H1 (cell line): Measurements from ENCODE around the gene SPINK4. TPM values are rescaled to one million over a fixed set of nuclear protein-coding genes. Genes with fewer than 3 reads are reported as not detected.

Source experiments
- CTCF ChIA-PET: fragments of 300-600 bp; sonication (Branson Sonifier 250); formaldehyde crosslinking; loops from one replicate; lab custom pipeline; 2021; ENCODE audit not compliant: partially characterized antibody; lab: Charles Lee
- POLR2A ChIA-PET: fragments of 300-600 bp; sonication (Branson Sonifier 250); formaldehyde crosslinking; loops from one replicate; lab custom pipeline; 2021; ENCODE audit warnings: inconsistent platforms; ENCODE audit not compliant: partially characterized antibody; lab: Charles Lee
- DNase-seq, 2 experiments: peaks; one replicate each; pipeline versions ENCODE4 v3.0.0 to v3.0.0-alpha.2; 2010 to 2022; ENCODE audit warnings: low spot score in 2 of 2, low read depth in 1 of 2, mixed read lengths in 1 of 2
- FAIRE-seq: peaks from 2 replicates; lab custom pipeline; 2011; peaks lifted over from hg19 to GRCh38; lab: Jason Lieb, UNC
- H2AFZ ChIP-seq: 2 replicates; pipeline ENCODE4 v1.8.1; 2012; ENCODE audit warnings: low read length, inconsistent platforms
- H2AK5ac ChIP-seq: 2 replicates; pipeline ENCODE4 v1.6.1; 2013; ENCODE audit warnings: low read depth, low read length
- H2BK120ac ChIP-seq: replicated peaks from 2 replicates; pipeline ENCODE3; 2013; ENCODE audit warnings: low read depth, low read length, inconsistent platforms
- H2BK12ac ChIP-seq: 2 replicates; pipeline ENCODE4 v1.6.1; 2013; ENCODE audit warnings: low read depth, low read length
- H2BK15ac ChIP-seq: 2 replicates; pipeline ENCODE4 v1.6.1; 2013; ENCODE audit warnings: low read length
- H2BK20ac ChIP-seq: 2 replicates; pipeline ENCODE4 v1.6.1; 2013; ENCODE audit warnings: low read length
- H2BK5ac ChIP-seq: 2 replicates; pipeline ENCODE4 v1.6.1; 2013; ENCODE audit warnings: low read depth, low read length
- H3K14ac ChIP-seq: 2 replicates; pipeline ENCODE4 v1.6.1; 2013; ENCODE audit warnings: inconsistent platforms; ENCODE audit not compliant: insufficient read length
- H3K18ac ChIP-seq: 2 replicates; pipeline ENCODE4 v1.6.1; 2013; ENCODE audit warnings: low read length; ENCODE audit errors: extremely low read depth
- H3K23ac ChIP-seq: 2 replicates; pipeline ENCODE4 v1.6.1; 2013; ENCODE audit warnings: inconsistent platforms; ENCODE audit not compliant: insufficient read length
- H3K23me2 ChIP-seq: 2 replicates; pipeline ENCODE4 v1.6.1; 2013; ENCODE audit warnings: low read depth, low read length
- H3K27ac ChIP-seq: 2 replicates; pipeline ENCODE4 v1.6.1; 2011; ENCODE audit warnings: low read depth, low read length, inconsistent platforms
- H3K27me3 ChIP-seq, 4 experiments: replicated peaks in 1 of 4; 1 replicate in 1 of 4; 2 replicates in 3 of 4; pipeline versions ENCODE4 v1.6.1 to v1.8.1; 2011 to 2013; ENCODE audit warnings: low read length in 3 of 4, mild to moderate bottlenecking in 3 of 4, inconsistent platforms in 2 of 4, mixed read lengths in 2 of 4, moderate library complexity in 1 of 4; ENCODE audit not compliant: control insufficient read depth in 3 of 4, insufficient read depth in 3 of 4; ENCODE audit errors: extremely low read depth in 1 of 4
- H3K36me3 ChIP-seq, 4 experiments: 2 replicates each; pipeline versions ENCODE4 v1.6.1 to v1.8.1; 2011 to 2013; ENCODE audit warnings: mild to moderate bottlenecking in 4 of 4, low read length in 3 of 4, moderate library complexity in 2 of 4, control low read depth in 1 of 4, inconsistent platforms in 1 of 4; ENCODE audit not compliant: insufficient read depth in 4 of 4, control insufficient read depth in 2 of 4
- H3K4ac ChIP-seq: replicated peaks from 2 replicates; pipeline ENCODE3; 2013; ENCODE audit warnings: low read length, low read depth, mixed read lengths, inconsistent platforms; ENCODE audit not compliant: insufficient read length
- H3K4me1 ChIP-seq, 4 experiments: replicated peaks in 1 of 4; 1 replicate in 1 of 4; 2 replicates in 3 of 4; pipeline versions ENCODE4 v1.6.1 to v1.8.1; 2011 to 2013; ENCODE audit warnings: low read length in 3 of 4, inconsistent platforms in 2 of 4, mixed read lengths in 1 of 4; ENCODE audit not compliant: insufficient read depth in 4 of 4, control insufficient read depth in 3 of 4
- H3K4me2 ChIP-seq, 2 experiments: 2 replicates each; pipeline versions ENCODE4 v1.6.1 to v1.8.1; 2011 to 2013; ENCODE audit warnings: low read depth in 2 of 2, low read length in 2 of 2, control low read depth in 1 of 2, inconsistent platforms in 1 of 2, mild to moderate bottlenecking in 1 of 2; ENCODE audit not compliant: insufficient read depth in 1 of 2
- H3K4me3 ChIP-seq, 4 experiments: fragments of 200-600, 300-600 bp in 1 of 4; sonication (generic), shearing (Covaris generic), sonication (Bioruptor Twin) in 1 of 4; 2 replicates each; pipeline versions ENCODE4 v1.5.1 to v1.8.1; 2011 to 2016; ENCODE audit warnings: low read length in 4 of 4, low read depth in 3 of 4, control low read depth in 2 of 4, inconsistent platforms in 2 of 4, mild to moderate bottlenecking in 2 of 4, mixed read lengths in 1 of 4, moderate library complexity in 1 of 4; ENCODE audit not compliant: insufficient read depth in 2 of 4; ENCODE audit errors: extremely low read depth in 1 of 4
- H3K56ac ChIP-seq: replicated peaks from 2 replicates; pipeline ENCODE3; 2013; ENCODE audit warnings: low read depth, mild to moderate bottlenecking, mixed read lengths, low read length, inconsistent platforms; ENCODE audit not compliant: insufficient read length
- H3K79me1 ChIP-seq: 2 replicates; pipeline ENCODE4 v1.6.1; 2013; ENCODE audit warnings: low read depth, low read length, control low read depth
- H3K79me2 ChIP-seq, 2 experiments: 2 replicates each; pipeline versions ENCODE4 v1.6.1 to v1.8.1; 2012 to 2013; ENCODE audit warnings: low read length in 2 of 2, mild to moderate bottlenecking in 2 of 2, inconsistent platforms in 1 of 2; ENCODE audit not compliant: insufficient read depth in 2 of 2, control insufficient read depth in 1 of 2
- H3K9ac ChIP-seq, 4 experiments: replicated peaks in 1 of 4; 1 replicate in 1 of 4; 2 replicates in 3 of 4; pipeline versions ENCODE4 v1.6.1 to v1.8.1; 2011 to 2013; ENCODE audit warnings: low read depth in 3 of 4, low read length in 3 of 4, control low read depth in 2 of 4, mild to moderate bottlenecking in 2 of 4, moderate library complexity in 2 of 4, inconsistent platforms in 1 of 4; ENCODE audit errors: extremely low read depth in 1 of 4
- H3K9me3 ChIP-seq, 2 experiments: 2 replicates each; pipeline versions ENCODE4 v1.6.1 to v1.8.1; 2012 to 2013; ENCODE audit warnings: mild to moderate bottlenecking in 2 of 2, moderate library complexity in 2 of 2, control low read depth in 1 of 2, inconsistent platforms in 1 of 2, low read depth in 1 of 2, low read length in 1 of 2, mixed read lengths in 1 of 2; ENCODE audit not compliant: insufficient read depth in 2 of 2
- H4K20me1 ChIP-seq, 2 experiments: replicated peaks in 1 of 2; 2 replicates each; pipeline versions ENCODE3 to v1.8.1; 2011 to 2013; ENCODE audit warnings: inconsistent platforms in 2 of 2, low read length in 2 of 2, mild to moderate bottlenecking in 1 of 2; ENCODE audit not compliant: insufficient read depth in 2 of 2, control insufficient read depth in 1 of 2
- H4K5ac ChIP-seq: 2 replicates; pipeline ENCODE4 v1.6.1; 2013; ENCODE audit warnings: low read length, low read depth, mixed read lengths, inconsistent platforms; ENCODE audit not compliant: insufficient read length
- H4K8ac ChIP-seq: 2 replicates; pipeline ENCODE4 v1.8.0; 2013; ENCODE audit warnings: mild to moderate bottlenecking, moderate library complexity, low read length, inconsistent platforms; ENCODE audit not compliant: insufficient read depth; ENCODE audit errors: extremely low read depth
- H4K91ac ChIP-seq: replicated peaks from 2 replicates; pipeline ENCODE3; 2013; ENCODE audit warnings: low read length, mixed read lengths, inconsistent platforms; ENCODE audit not compliant: insufficient read length
- CBX5 ChIP-seq: fragments of 300-800, 300-1000 bp; sonication (generic); IDR thresholded peaks from 2 replicates; pipeline ENCODE4 v1.7.1; 2016; ENCODE audit warnings: antibody characterized with exemption, low read length, low read depth
- CHD2 ChIP-seq: IDR thresholded peaks from 2 replicates; pipeline ENCODE4 v1.6.1; 2012; ENCODE audit warnings: low read length, improper control_type of control experiment
- HDAC6 ChIP-seq: IDR thresholded peaks from one replicate; pipeline ENCODE4 v1.7.1; 2012; ENCODE audit warnings: low read depth, mild to moderate bottlenecking, inconsistent platforms, low read length, moderate library complexity
- JUN ChIP-seq: IDR thresholded peaks from 2 replicates; pipeline ENCODE4 v1.6.1; 2011; ENCODE audit warnings: low read depth, mild to moderate bottlenecking, improper control_type of control experiment, low read length
- PHF8 ChIP-seq: fragments of 200-600 bp; sonication (generic); conservative IDR thresholded peaks from 2 replicates; pipeline ENCODE4 v1.7.1; 2012; ENCODE audit warnings: low read depth, mild to moderate bottlenecking, inconsistent platforms, low read length, moderate library complexity
- POU5F1 ChIP-seq: IDR thresholded peaks from 2 replicates; pipeline ENCODE4 v1.6.1; 2011; ENCODE audit warnings: low read depth, mild to moderate bottlenecking, low read length, moderate library complexity
- RXRA ChIP-seq: IDR thresholded peaks from 2 replicates; pipeline ENCODE4 v1.6.1; 2011; ENCODE audit warnings: low read depth, mild to moderate bottlenecking, low read length, moderate library complexity; ENCODE audit not compliant: insufficient read depth
- SIN3A ChIP-seq, 2 experiments: IDR thresholded peaks in 1 of 2; conservative IDR thresholded peaks in 1 of 2; 2 replicates each; pipeline ENCODE4 v1.6.1; 2011 to 2012; ENCODE audit warnings: low read length in 2 of 2, improper control_type of control experiment in 1 of 2, low read depth in 1 of 2, mild to moderate bottlenecking in 1 of 2
- WGBS, 2 experiments: shearing (Covaris generic) in 1 of 2; methylation state at CpG; one replicate each; pipeline versions ENCODE4 v1.1.6 to v1.1.7; 2013 to 2015; ENCODE audit warnings: low lambda C conversion rate in 2 of 2, mixed read lengths in 2 of 2, inconsistent platforms in 1 of 2, low coverage in 1 of 2, missing lambda C conversion rate in 1 of 2; ENCODE audit not compliant: insufficient replicate concordance in 2 of 2, insufficient coverage in 1 of 2, insufficient read length in 1 of 2; ENCODE audit errors: extremely low coverage in 1 of 2, missing lambda C conversion rate in 1 of 2; 5-methylcytosine and 5-hydroxymethylcytosine counted together
- polyA plus RNA-seq, 7 experiments: library from polyadenylated mRNA; depleted of rRNA in 3 of 7; stranded (reverse) in 5 of 7; unstranded in 2 of 7; fragments of >200 nt in 5 of 7; fragments of 200-250 nt in 2 of 7; gene quantifications; 1 replicate in 5 of 7; 2 replicates in 1 of 7; 4 replicates in 1 of 7; pipeline versions ENCODE4 v1.2.1 to v1.2.3, GENCODE V29; 2011 to 2013; ENCODE audit warnings: missing spikeins in 2 of 7, mixed read lengths in 2 of 7
- total RNA-seq: library from RNA; stranded (reverse); fragmentation: NEBNext Ultra II Directional; extraction: Animal tissue kit (Norgen Biotek cat#: 25700); gene quantifications from 2 replicates; pipeline ENCODE4 v1.2.1, GENCODE V29; 2021
- TF ChIP-seq, protein P1 (sequence below): IDR thresholded peaks from 2 replicates; pipeline ENCODE4 v1.6.1; 2012; ENCODE audit warnings: inconsistent platforms

SPINK4 gene
- total and polyA plus RNA-seq, 2 of the 8 experiments (the other 6 are each of a cell fraction or from before 2014, with no cell fraction given), result not detected

- CTCF ChIA-PET, result interaction anchor here (0.6 to 1.6 kb wide), 3 partner anchors 28 to 857 kb away, joined by 3 to 5 read pairs (median 4); no protein-coding TSS in a partner anchor
- no peak overlapping the region for H4K91ac ChIP-seq
- no peaks in the 10 kb centered on the region for H3K79me1 ChIP-seq
- H3K14ac ChIP-seq, result no peak overlapping the region
- H3K4ac ChIP-seq, result no peak overlapping the region
- no peak overlapping the region for H3K27ac ChIP-seq
- 95% methylated on average over 3 of the region's 4 CpGs; no CpG with 5 or more reads in 1 of the 2 experiments for WGBS, 2 experiments
- no peak for TF ChIP-seq RXRA
- no peak for TF ChIP-seq CBX5
- no peak for TF ChIP-seq SIN3A (conservative IDR thresholded peaks at IDR 0.05 in 1 of 2, IDR thresholded peaks at IDR 0.05 in 1 of 2; ENCODE audit: low read depth in 1 of 2, low read length in 2 of 2)
- no peak for TF ChIP-seq PHF8
- no peak for TF ChIP-seq JUN
- TF ChIP-seq CHD2, result no peak
- TF ChIP-seq HDAC6, result no peak
- TF ChIP-seq POU5F1, result no peak
- TF ChIP-seq, protein P1, sequence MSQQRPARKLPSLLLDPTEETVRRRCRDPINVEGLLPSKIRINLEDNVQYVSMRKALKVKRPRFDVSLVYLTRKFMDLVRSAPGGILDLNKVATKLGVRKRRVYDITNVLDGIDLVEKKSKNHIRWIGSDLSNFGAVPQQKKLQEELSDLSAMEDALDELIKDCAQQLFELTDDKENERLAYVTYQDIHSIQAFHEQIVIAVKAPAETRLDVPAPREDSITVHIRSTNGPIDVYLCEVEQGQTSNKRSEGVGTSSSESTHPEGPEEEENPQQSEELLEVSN, result no peak
- H3K56ac ChIP-seq, result no peak overlapping the region
- no peak overlapping the region for H2BK15ac ChIP-seq
- peaks cover 36 to 60% (median 52%) of the 10 kb centered on the region in 4 experiments for H3K36me3 ChIP-seq
- H3K18ac ChIP-seq, result no peak overlapping the region
- H3K4me3 ChIP-seq, result no peak overlapping the region
- FAIRE-seq (no peak), DNase-seq (no peak)
- H3K27me3 ChIP-seq, result no peaks in the 10 kb centered on the region
- no peak overlapping the region for H2BK120ac ChIP-seq
- H3K23ac ChIP-seq, result no peak overlapping the region
- H3K4me2 ChIP-seq, result no peak overlapping the region
- no peak overlapping the region for H2BK12ac ChIP-seq
- no peak overlapping the region for H2AFZ ChIP-seq
- no peak overlapping the region for H2BK5ac ChIP-seq
- H3K9ac ChIP-seq, result no peak overlapping the region
- H3K9me3 ChIP-seq, result no peaks in the 10 kb centered on the region
- no peak overlapping the region for H2AK5ac ChIP-seq
- H3K79me2 ChIP-seq, result no peaks in the 10 kb centered on the region
- POLR2A ChIA-PET, result interaction anchor here (0.7 to 2.3 kb wide), 2 partner anchors 9 to 43 kb away, joined by 3 to 14 read pairs; partner anchors contain the start of genes BAG1 and CHMP5
- no peak overlapping the region for H4K8ac ChIP-seq
- H4K5ac ChIP-seq, result no peak overlapping the region
- H3K4me1 ChIP-seq, result no peaks in the 10 kb centered on the region
- H3K23me2 ChIP-seq, result no peaks in the 10 kb centered on the region
- H2BK20ac ChIP-seq, result no peak overlapping the region
- H4K20me1 ChIP-seq, result peaks cover 1 to 2% of the 10 kb centered on the region in 2 experiments
Measured at GRCh38 chr9:33254211-33254610, 14.2 kb downstream of the SPINK4 start.
